Uterus (tissue), 2 donors: ENCODE measurements around the gene MSL1.
"Not testable (repeated sequence)": the region's sequence is repeated elsewhere in the genome, so short reads cannot be mapped to it uniquely, and the experiment has no call there.

ENCODE experiments used
- POLR2A ChIP-seq, 2 donors: fragments of 450-650 bp; IDR thresholded peaks; one replicate each; pipeline ENCODE4 v1.6.1; 2016; ENCODE audit warnings: antibody characterized with exemption in 2 of 2, mild to moderate bottlenecking in 1 of 2, moderate library complexity in 1 of 2
- TF ChIP-seq, protein P1 (sequence below), 4 experiments: fragments of 200-600 bp in 2 of 4; fragments of 450-650 bp in 2 of 4; sonication (generic) in 2 of 4; IDR thresholded peaks; one replicate each; pipeline ENCODE4 v1.5.1; 2016 to 2019; ENCODE audit warnings: antibody characterized with exemption in 4 of 4, mild to moderate bottlenecking in 2 of 4, moderate library complexity in 1 of 4

DNA sequence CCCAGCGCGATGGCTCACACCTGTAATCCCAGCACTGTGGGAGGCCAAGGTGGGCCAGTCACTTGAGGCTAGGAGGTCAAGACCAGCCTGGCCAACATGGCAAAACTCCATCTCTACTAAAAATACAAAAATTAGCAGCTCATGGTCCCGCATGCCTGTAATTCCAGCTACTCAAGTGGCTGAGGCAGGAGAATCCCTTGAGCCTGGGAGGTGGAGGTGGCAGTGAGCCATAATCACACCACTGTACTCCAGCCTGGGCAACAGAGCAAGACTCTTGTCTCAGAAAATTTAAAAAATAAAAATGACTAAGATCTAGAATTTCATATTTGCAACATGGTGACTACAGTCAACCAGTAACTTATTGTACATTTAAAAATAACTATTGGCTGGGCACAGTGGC, 21.4 kb downstream of the MSL1 start:
- TF ChIP-seq, protein P1, sequence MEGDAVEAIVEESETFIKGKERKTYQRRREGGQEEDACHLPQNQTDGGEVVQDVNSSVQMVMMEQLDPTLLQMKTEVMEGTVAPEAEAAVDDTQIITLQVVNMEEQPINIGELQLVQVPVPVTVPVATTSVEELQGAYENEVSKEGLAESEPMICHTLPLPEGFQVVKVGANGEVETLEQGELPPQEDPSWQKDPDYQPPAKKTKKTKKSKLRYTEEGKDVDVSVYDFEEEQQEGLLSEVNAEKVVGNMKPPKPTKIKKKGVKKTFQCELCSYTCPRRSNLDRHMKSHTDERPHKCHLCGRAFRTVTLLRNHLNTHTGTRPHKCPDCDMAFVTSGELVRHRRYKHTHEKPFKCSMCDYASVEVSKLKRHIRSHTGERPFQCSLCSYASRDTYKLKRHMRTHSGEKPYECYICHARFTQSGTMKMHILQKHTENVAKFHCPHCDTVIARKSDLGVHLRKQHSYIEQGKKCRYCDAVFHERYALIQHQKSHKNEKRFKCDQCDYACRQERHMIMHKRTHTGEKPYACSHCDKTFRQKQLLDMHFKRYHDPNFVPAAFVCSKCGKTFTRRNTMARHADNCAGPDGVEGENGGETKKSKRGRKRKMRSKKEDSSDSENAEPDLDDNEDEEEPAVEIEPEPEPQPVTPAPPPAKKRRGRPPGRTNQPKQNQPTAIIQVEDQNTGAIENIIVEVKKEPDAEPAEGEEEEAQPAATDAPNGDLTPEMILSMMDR (IDR thresholded peaks at IDR 0.05) = not testable (repeated sequence)
- TF ChIP-seq POLR2A (IDR thresholded peaks at IDR 0.05) = not testable (repeated sequence)
